ENCODE data around the gene MEI1.

The MEI1 gene

DNA sequence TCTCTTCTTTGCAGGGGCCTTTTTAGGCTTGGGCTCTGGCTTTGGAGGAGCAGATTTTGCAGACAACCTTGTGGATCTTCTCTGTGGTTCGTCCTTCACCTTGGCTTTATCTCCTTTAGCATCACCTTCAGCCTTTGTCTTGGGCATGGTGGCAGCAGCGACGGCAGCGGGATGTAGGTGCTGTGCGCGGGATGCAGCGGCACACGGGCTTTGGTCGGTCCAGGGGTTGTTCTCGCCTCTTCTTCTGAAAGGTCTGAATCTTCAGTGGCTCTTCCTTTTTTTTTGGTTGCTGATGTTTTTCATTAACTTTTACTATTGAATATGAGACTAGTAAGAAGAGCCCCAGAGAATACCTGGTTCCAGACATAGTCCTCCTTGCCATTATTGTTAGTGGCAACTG is 10.0 kb downstream of the MEI1 start:
- no peak overlapping the region for H3K9ac ChIP-seq
- no peak overlapping the region for H2AFZ ChIP-seq (ENCODE audit: low read depth)
- H3K36me3 ChIP-seq (ENCODE audit: insufficient read depth): no peaks in the 10 kb centered on the region
- no peak overlapping the region for H3K27ac ChIP-seq
- TF ChIP-seq, protein P1, sequence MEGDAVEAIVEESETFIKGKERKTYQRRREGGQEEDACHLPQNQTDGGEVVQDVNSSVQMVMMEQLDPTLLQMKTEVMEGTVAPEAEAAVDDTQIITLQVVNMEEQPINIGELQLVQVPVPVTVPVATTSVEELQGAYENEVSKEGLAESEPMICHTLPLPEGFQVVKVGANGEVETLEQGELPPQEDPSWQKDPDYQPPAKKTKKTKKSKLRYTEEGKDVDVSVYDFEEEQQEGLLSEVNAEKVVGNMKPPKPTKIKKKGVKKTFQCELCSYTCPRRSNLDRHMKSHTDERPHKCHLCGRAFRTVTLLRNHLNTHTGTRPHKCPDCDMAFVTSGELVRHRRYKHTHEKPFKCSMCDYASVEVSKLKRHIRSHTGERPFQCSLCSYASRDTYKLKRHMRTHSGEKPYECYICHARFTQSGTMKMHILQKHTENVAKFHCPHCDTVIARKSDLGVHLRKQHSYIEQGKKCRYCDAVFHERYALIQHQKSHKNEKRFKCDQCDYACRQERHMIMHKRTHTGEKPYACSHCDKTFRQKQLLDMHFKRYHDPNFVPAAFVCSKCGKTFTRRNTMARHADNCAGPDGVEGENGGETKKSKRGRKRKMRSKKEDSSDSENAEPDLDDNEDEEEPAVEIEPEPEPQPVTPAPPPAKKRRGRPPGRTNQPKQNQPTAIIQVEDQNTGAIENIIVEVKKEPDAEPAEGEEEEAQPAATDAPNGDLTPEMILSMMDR (conservative IDR thresholded peaks at IDR 0.05; ENCODE audit: low read depth, low read length): no peak
- no peaks in the 10 kb centered on the region for H4K20me1 ChIP-seq (ENCODE audit: insufficient read depth)
- H3K4me3 ChIP-seq (IDR thresholded peaks at IDR 0.05; ENCODE audit: insufficient read depth, low read depth, low read length): no peak overlapping the region
- H3K4me1 ChIP-seq (ENCODE audit: low read depth, poor library complexity, severe bottlenecking): peaks cover 19% of the 10 kb centered on the region
- H3K27me3 ChIP-seq (ENCODE audit: insufficient read depth, low read depth): no peaks in the 10 kb centered on the region
- no peak overlapping the region; the same call in 1 of the 2 replicates for H3K4me2 ChIP-seq
- no peaks in the 10 kb centered on the region for H3K79me2 ChIP-seq (ENCODE audit: insufficient read depth, low read depth)

DNA sequence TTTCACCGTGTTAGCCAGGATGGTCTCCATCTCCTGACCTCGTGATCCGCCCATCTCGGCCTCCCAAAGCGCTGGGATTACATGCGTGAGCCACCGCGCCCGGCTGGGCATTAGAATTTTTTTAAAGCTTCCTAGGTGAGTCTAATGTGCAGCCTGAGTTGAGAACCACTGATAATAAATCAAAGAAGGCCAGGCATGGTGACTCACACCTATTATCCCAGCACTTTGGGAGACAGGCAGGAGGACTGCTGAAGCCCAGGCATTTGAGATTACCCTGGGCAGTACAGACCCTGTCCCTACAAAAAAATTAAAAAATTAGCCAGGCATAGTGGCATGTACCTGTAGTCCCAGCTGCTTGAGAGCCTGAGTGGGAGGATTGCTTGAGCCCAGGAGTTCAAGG is 13.7 kb downstream of the MEI1 start:
- TF ChIP-seq, protein P1 (conservative IDR thresholded peaks at IDR 0.05; ENCODE audit: low read depth, low read length): no peak
- Histone ChIP-seq H3K79me2 (ENCODE audit: insufficient read depth, low read depth) (no peaks in the 10 kb centered on the region), H3K4me1 (ENCODE audit: low read depth, poor library complexity, severe bottlenecking) (peaks cover 19% of the 10 kb centered on the region), H2AFZ (ENCODE audit: low read depth) (no peak overlapping the region), H3K27me3 (ENCODE audit: insufficient read depth, low read depth) (no peaks in the 10 kb centered on the region), H3K4me2 (no peak overlapping the region), H4K20me1 (ENCODE audit: insufficient read depth) (no peaks in the 10 kb centered on the region), H3K36me3 (ENCODE audit: insufficient read depth) (no peaks in the 10 kb centered on the region), H3K27ac (no peak overlapping the region), H3K9ac (no peak overlapping the region), H3K4me3 (IDR thresholded peaks at IDR 0.05; ENCODE audit: insufficient read depth, low read depth, low read length) (no peak overlapping the region)

DNA sequence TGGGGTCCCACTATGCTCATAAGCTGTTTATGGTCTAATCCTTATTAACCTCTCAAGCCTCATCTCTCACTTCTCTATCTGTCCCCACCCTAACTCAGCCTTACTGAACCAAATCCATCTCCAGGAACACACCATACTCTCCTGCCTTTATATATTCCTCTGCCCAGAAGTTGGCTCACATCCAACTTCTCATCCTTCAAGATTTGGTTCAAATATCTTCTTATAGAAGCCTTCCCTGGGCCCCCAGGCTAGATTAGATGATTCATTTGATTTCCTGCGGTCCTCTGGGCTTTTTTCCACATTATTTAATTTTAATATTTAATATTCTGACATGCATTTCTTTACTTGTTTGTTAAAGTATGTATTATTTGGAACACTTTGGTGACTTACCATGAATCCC is 23.2 kb downstream of the MEI1 start:
- Histone ChIP-seq H3K9ac (no peak overlapping the region), H3K79me2 (ENCODE audit: insufficient read depth, low read depth) (no peaks in the 10 kb centered on the region), H3K4me1 (ENCODE audit: low read depth, poor library complexity, severe bottlenecking) (no peaks in the 10 kb centered on the region), H2AFZ (ENCODE audit: low read depth) (no peak overlapping the region), H3K4me2 (no peak overlapping the region), H3K36me3 (ENCODE audit: insufficient read depth) (no peaks in the 10 kb centered on the region), H3K4me3 (IDR thresholded peaks at IDR 0.05; ENCODE audit: insufficient read depth, low read depth, low read length) (no peak overlapping the region), H4K20me1 (ENCODE audit: insufficient read depth) (no peaks in the 10 kb centered on the region), H3K27me3 (ENCODE audit: insufficient read depth, low read depth) (no peaks in the 10 kb centered on the region), H3K27ac (no peak overlapping the region)
- TF ChIP-seq, protein P1 (conservative IDR thresholded peaks at IDR 0.05; ENCODE audit: low read depth, low read length): no peak

DNA sequence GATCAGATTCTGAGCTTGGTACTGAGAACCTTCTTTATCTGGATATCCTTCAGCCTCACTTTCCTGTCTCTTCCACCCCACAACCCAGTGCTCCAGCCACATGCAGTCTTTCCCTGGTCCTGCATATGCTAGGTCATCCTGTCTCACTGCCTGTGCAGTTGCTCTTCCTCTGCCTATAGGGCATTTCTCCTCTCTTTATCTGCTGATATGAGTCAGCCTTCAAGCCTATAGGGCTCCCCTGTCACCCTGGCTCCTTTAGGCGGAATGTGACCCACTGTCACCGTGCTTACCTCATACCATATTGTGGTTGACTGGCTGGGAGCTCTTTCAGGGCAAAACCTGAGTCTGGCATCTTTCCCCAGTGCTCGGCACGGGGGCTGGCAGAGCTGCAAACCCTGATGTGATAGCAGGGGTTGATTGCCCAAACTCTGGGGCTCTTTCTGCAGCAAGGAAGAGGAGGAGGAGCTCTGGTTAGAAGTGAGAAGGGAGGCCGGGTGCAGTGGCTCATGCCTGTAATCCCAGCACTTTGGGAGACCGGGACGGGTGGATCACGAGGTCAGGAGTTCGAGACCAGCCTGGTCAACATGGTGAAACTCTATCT is 26.3 kb downstream of the MEI1 start:
- H2AFZ ChIP-seq (ENCODE audit: low read depth): no peak overlapping the region
- H3K4me2 ChIP-seq: no peak overlapping the region
- TF ChIP-seq, protein P1 (conservative IDR thresholded peaks at IDR 0.05; ENCODE audit: low read depth, low read length): no peak
- no peaks in the 10 kb centered on the region for H3K4me1 ChIP-seq (ENCODE audit: low read depth, poor library complexity, severe bottlenecking)
- H3K9ac ChIP-seq: no peak overlapping the region
- H3K27ac ChIP-seq: no peak overlapping the region
- no peaks in the 10 kb centered on the region for H4K20me1 ChIP-seq (ENCODE audit: insufficient read depth)
- H3K4me3 ChIP-seq (IDR thresholded peaks at IDR 0.05; ENCODE audit: insufficient read depth, low read depth, low read length): no peak overlapping the region
- no peaks in the 10 kb centered on the region for H3K79me2 ChIP-seq (ENCODE audit: insufficient read depth, low read depth)
- no peaks in the 10 kb centered on the region for H3K27me3 ChIP-seq (ENCODE audit: insufficient read depth, low read depth)
- H3K36me3 ChIP-seq (ENCODE audit: insufficient read depth): no peaks in the 10 kb centered on the region

Measured in KMS-11 (cell line).